GM18951 (cell line): Measurements from ENCODE around the gene IRF5.

Experiments
- POLR2A ChIP-seq: IDR thresholded peaks from 4 replicates; pipeline ENCODE4 v1.6.1; 2011; ENCODE audit warnings: mild to moderate bottlenecking; ENCODE audit not compliant: insufficient read length, insufficient read depth; ENCODE audit errors: extremely low read depth
- in situ Hi-C: fragments of 300-500 bp; cut with MboI; formaldehyde crosslinking; loops from one replicate; pipeline ENCODE4 v1.12.0; 2022; ENCODE audit warnings: low sequenced_read_pairs, mixed read lengths, inconsistent platforms; ENCODE audit not compliant: unreplicated experiment

IRF5 gene

DNA sequence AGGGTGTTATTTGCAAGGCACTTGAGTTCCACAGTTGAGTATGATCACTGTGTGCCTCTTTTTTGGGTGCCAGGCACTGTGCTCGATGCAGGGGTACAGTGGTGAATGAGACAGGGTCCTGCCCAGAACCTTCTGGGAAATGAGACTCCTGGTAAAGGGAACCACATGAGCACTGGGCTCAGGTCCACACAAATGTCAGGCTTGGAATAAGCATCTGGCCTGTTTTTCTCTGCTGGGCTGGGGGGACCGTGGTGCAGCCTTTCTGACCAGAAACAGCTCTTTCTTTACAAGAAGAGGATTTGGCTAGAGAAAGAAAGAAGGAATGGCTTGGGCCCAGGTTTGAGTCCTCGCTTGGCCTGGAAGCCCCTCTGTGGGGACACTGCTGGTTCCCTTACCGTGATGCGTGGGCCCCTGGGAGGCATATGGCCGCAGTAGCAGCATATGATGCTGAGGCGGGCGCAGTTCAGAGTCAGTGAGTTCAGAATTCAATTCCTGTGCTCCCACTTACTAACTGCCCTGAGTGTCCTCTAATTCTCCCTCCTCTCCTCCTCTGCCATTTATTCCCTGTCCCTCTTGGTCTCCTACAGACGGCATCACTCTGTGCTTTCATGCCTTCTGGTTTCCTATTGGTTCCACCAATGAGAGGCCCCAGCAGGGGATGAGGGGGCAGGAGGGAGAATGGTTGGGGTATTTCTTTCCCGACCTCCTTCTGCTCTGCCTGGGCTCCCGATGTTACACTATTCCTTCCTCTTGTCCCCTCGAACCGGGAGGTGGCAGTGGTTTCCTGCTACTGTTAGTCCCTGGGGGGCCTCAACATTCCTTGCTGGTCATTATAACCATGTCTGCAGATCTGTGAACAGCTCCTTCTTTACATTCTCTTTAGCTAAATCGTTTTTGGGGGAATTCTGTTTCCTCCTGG lies 17.6 kb upstream of the IRF5 start:
- in situ Hi-C loops: no loop called here
- TF ChIP-seq POLR2A: no peak

GRCh38 chr7:128920913-128921582 lies 16.7 kb upstream of the IRF5 start:
- no peak for TF ChIP-seq POLR2A
- in situ Hi-C loops: no loop called here

- no peak for TF ChIP-seq POLR2A
- in situ Hi-C loops: no loop called here
Measured at GRCh38 chr7:128921866-128922440, 15.8 kb upstream of the IRF5 start.

DNA sequence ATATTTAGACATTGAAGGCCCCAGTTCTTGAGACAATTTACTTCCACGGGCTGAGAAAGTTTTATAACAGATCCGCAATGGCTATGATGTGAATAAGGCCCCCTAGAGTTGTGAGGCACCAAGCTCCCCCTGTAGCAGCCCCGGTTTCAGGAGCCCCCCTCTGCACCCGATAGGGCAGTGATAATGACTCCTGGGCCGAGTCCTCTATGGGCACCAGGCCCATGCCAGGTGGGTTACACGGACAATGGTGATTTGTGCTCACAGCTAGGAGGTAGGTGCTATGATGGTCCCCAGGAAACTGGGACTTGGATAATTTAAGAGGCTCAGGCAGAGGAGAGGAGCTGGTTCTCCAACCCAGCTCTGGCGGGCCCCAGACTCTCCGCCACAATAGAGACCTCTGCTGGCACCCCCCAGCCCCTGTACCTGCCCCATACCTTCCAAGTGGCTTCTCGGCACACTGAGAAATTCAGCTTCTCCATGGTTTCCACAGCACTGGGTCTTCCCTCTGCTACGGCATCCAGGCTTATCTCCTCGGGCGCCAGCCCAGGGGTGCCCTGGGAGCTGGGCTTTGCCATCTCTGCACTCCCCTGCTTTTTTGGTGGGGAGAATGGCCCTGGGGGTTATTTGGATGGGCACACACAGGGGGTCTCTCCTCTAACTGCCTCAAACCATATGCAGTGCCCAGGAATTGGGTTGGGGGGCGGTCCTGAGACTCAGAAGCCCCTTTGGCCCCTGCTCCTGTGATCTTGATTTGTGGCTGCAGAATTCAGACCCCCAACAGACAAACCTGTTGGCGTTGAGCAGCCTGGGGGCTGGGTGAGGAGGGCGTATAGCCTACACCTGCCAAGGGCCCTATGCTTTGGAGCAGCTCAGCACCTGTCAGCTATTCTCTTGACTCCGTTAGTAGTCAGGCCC lies 15.0 kb upstream of the IRF5 start:
- in situ Hi-C loops: no loop called here
- no peak for TF ChIP-seq POLR2A

- in situ Hi-C loops: no loop called here
- TF ChIP-seq POLR2A: no peak
Measured at GRCh38 chr7:128923411-128923800, 14.3 kb upstream of the IRF5 start.

DNA sequence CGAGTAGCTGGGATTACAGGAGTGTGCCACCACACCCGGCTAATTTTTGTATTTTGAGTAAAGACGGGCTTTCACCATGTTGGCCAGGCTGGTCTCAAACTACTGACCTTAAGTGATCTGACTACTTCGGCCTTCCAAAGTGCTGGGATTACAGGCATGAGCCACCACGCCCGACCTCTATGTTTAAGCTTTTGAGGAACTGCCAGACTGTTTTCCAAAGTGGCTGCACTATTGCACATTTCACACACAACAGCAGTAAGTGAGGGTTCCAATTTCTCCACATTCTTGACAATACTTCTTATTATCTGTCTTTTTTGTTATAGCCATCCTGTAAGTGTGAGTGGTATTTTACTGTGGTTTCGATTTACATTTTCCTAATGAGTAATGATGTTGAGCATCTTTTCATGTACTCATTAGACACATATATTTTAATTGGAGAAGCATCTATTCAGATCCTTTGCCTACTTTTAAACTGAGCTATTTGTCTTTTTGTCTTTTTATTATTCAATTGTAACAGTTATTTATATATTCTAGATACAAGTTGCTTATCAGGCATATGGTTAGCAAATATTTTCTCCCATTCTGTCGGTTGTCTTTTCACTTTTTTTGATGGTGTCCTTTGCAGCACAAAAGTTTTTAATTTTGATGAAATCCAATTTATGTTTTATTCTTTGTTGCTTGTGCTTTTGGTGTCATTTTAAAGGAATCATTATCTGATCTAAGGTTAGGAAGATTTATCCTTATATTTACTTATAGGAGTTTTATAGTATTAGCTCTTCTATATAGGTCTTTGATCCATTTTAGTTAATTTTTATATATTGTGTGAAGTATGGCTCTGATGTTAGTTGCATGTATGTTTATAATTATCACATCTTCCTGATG lies 12.8 kb upstream of the IRF5 start:
- no peak for TF ChIP-seq POLR2A
- in situ Hi-C loops: no loop called here

DNA sequence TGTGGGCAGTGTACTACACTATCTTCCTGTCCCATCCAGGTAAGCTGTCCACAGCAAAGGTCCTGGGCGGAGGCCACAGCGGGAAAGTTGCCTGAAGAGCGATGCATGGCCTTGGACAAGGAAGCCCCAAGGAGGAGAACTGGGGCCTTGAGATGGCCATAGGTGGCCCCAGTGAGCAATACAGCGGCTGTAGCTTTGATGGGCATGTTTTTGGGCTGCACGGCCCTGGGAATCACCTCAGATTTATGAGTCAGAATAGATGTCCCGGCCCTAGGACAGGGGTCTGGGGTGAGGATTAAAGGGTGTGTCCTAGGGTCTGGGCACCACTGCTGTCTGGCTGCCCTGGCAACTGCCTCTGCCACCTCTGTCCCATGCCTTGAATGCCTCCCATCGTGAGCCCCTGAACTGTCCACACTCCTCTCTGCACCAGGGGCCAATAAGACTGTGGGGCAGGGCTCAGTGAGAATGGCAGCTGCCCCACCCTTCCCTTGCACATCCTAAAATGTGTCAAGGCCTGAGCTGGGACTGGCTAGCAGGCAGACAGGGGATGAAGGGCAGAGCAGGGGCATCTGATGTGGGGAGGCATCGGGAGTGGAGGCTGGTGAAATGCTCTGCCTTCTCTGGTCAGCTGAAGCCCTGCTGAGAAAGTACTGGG lies 9.4 kb upstream of the IRF5 start:
- no peak for TF ChIP-seq POLR2A
- in situ Hi-C loops: no loop called here

DNA sequence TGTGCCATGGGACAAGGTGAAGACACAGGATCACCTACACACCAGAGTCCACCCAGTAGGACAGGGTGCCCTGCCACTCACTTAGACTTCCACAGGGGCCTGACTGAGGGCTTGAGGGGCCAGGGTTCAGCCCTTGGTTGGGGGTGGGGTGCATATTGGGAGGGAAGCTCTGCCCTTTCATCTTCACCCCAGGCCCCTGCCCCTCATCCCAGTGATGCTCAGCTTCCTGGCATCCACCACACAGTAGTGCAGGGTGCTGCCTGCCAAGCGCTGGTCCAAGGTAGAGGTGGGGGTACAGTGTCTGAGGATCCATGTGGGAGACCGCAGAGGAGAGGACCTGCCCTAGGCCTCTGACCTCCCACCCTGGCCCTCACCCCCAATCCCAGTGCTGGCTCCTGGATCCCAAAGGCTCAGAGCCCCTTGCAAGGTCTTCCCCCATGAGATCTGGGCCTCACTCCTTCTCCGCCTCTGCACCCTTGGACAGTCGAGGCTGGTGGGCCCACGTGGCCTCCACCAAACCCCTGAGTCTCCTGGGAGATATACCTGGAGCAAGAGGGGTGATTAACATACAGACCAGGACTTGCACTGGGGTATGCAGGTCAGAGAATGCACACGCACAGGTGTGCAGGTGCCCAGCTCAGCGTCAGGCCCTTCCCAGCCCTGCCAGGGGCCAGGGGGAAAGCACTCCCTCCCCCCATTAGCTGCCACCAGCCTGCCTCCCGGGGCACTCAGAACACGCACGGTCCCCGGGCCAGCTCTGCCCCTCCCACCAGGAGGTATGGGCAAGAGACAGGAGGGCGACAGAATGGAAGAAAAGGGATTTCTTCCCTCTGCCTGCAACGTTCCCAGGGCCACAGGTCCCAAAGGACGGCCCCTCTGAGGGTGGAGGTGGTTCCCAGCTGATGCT lies 8.6 kb upstream of the IRF5 start:
- TF ChIP-seq POLR2A: no peak
- in situ Hi-C loops: no loop called here

- in situ Hi-C loops: no loop called here
- TF ChIP-seq POLR2A: no peak
Measured at GRCh38 chr7:128931190-128931798, 6.4 kb upstream of the IRF5 start.

- in situ Hi-C loops: no loop called here
- no peak for TF ChIP-seq POLR2A
Measured at GRCh38 chr7:128931965-128932861, 5.5 kb upstream of the IRF5 start.

DNA sequence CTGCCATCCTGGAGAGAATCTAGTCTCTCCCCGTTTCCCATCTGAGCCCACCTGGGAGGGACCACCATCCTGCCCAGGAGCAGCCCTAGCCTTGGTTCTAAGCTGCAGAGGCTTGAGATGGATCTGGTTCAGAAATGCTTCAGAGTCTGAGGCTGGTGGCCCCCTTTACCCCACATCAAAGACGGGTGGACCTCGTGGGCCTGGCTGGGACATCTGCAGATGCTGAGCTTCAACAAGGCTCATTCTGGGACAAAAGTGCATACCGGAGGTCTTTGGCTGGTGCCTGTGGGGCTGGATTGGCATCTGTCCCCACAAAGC lies 4.9 kb upstream of the IRF5 start:
- no peak for TF ChIP-seq POLR2A
- in situ Hi-C loops: no loop called here
